Mesenchymal stem cell (in vitro differentiated cells and primary cell): Measurements from ENCODE around the gene ITPRIPL2.

Experiments
- DNase-seq: peaks from one replicate; pipeline ENCODE4 v3.0.0-alpha.2; 2013
- H2AFZ ChIP-seq: one replicate; pipeline ENCODE4 v1.6.1; 2013; ENCODE audit warnings: low read depth, mild to moderate bottlenecking, control low read depth, inconsistent platforms, low read length, moderate library complexity
- H2AK5ac ChIP-seq: 2 replicates; pipeline ENCODE4 v1.6.1; 2013; ENCODE audit warnings: low read length, moderate library complexity, mild to moderate bottlenecking, inconsistent platforms; ENCODE audit not compliant: severe bottlenecking
- H2BK120ac ChIP-seq: one replicate; pipeline ENCODE4 v1.6.1; 2013; ENCODE audit warnings: low read depth, mild to moderate bottlenecking, inconsistent platforms, low read length, moderate library complexity
- H2BK12ac ChIP-seq, 2 experiments: one replicate each; pipeline ENCODE4 v1.6.1; 2013; ENCODE audit warnings: inconsistent platforms in 2 of 2, low read length in 2 of 2, mild to moderate bottlenecking in 2 of 2, moderate library complexity in 2 of 2, control low read depth in 1 of 2
- H2BK15ac ChIP-seq: one replicate; pipeline ENCODE4 v1.6.1; 2013; ENCODE audit warnings: mild to moderate bottlenecking, low read depth, inconsistent platforms; ENCODE audit not compliant: poor library complexity, severe bottlenecking
- H2BK5ac ChIP-seq: 2 replicates; pipeline ENCODE4 v1.6.1; 2013; ENCODE audit warnings: low read depth, mild to moderate bottlenecking, low read length, control low read depth, inconsistent platforms; ENCODE audit not compliant: poor library complexity, severe bottlenecking
- H3K14ac ChIP-seq, 2 experiments: one replicate each; pipeline ENCODE4 v1.6.1; 2013; ENCODE audit warnings: inconsistent platforms in 2 of 2, low read length in 2 of 2, control low read depth in 1 of 2, mild to moderate bottlenecking in 1 of 2, moderate library complexity in 1 of 2
- H3K18ac ChIP-seq, 2 experiments: one replicate each; pipeline ENCODE4 v1.6.1; 2013; ENCODE audit warnings: inconsistent platforms in 2 of 2, low read length in 2 of 2, control low read depth in 1 of 2, low read depth in 1 of 2, mild to moderate bottlenecking in 1 of 2
- H3K23ac ChIP-seq, 2 experiments: one replicate each; pipeline ENCODE4 v1.6.1; 2013; ENCODE audit warnings: inconsistent platforms in 2 of 2, low read length in 2 of 2, mild to moderate bottlenecking in 2 of 2, moderate library complexity in 2 of 2, control low read depth in 1 of 2
- H3K27ac ChIP-seq: 2 replicates; pipeline ENCODE4 v1.5.1; 2013; ENCODE audit warnings: mild to moderate bottlenecking, moderate library complexity, low read length, control low read depth, inconsistent platforms; ENCODE audit not compliant: poor library complexity, severe bottlenecking
- H3K27me3 ChIP-seq, 2 experiments: 2 replicates each; pipeline versions ENCODE4 v1.6.1 to v1.7.0; 2013; ENCODE audit warnings: low read length in 2 of 2, mild to moderate bottlenecking in 2 of 2, moderate library complexity in 2 of 2, control low read depth in 1 of 2, inconsistent platforms in 1 of 2; ENCODE audit not compliant: control insufficient read depth in 1 of 2, insufficient read depth in 1 of 2
- H3K36me3 ChIP-seq, 2 experiments: 2 replicates each; pipeline versions ENCODE4 v1.6.1 to v1.7.0; 2013; ENCODE audit warnings: low read length in 2 of 2, control low read depth in 1 of 2, inconsistent platforms in 1 of 2, low read depth in 1 of 2, mild to moderate bottlenecking in 1 of 2; ENCODE audit not compliant: insufficient read depth in 2 of 2, control insufficient read depth in 1 of 2
- H3K4ac ChIP-seq, 2 experiments: one replicate each; pipeline ENCODE4 v1.6.1; 2013; ENCODE audit warnings: inconsistent platforms in 2 of 2, low read length in 2 of 2, mild to moderate bottlenecking in 2 of 2, moderate library complexity in 2 of 2, control low read depth in 1 of 2, low read depth in 1 of 2
- H3K4me1 ChIP-seq: 2 replicates; pipeline ENCODE4 v1.6.1; 2013; ENCODE audit warnings: low read depth, low read length, control low read depth; ENCODE audit not compliant: control insufficient read depth, insufficient read depth
- H3K4me2 ChIP-seq: 2 replicates; pipeline ENCODE4 v1.6.1; 2013; ENCODE audit warnings: low read length, mild to moderate bottlenecking, inconsistent platforms; ENCODE audit not compliant: poor library complexity, severe bottlenecking
- H3K4me3 ChIP-seq, 2 experiments: 2 replicates each; pipeline versions ENCODE4 v1.5.1 to v1.7.0; 2013; ENCODE audit warnings: low read length in 2 of 2, mild to moderate bottlenecking in 2 of 2, control low read depth in 1 of 2, low read depth in 1 of 2; ENCODE audit not compliant: insufficient read depth in 1 of 2
- H3K79me1 ChIP-seq: replicated peaks from 2 replicates; pipeline ENCODE4 v1.6.1; 2013; ENCODE audit warnings: mild to moderate bottlenecking, control low read depth, low read length, inconsistent platforms; ENCODE audit not compliant: poor library complexity, severe bottlenecking
- H3K9ac ChIP-seq: 2 replicates; pipeline ENCODE4 v1.7.0; 2013; ENCODE audit warnings: mild to moderate bottlenecking, low read length, moderate library complexity
- H3K9me3 ChIP-seq: 2 replicates; pipeline ENCODE4 v1.7.0; 2013; ENCODE audit warnings: mild to moderate bottlenecking, low read length; ENCODE audit not compliant: control insufficient read depth
- H4K8ac ChIP-seq: one replicate; pipeline ENCODE4 v1.6.1; 2013; ENCODE audit warnings: inconsistent platforms, mild to moderate bottlenecking, low read length, moderate library complexity
- H4K91ac ChIP-seq: one replicate; pipeline ENCODE4 v1.6.1; 2013; ENCODE audit warnings: mild to moderate bottlenecking, low read length, inconsistent platforms
- WGBS: methylation state at CpG from one replicate; pipeline ENCODE4 v1.1.7; 2013; ENCODE audit warnings: mixed read lengths; 5-methylcytosine and 5-hydroxymethylcytosine counted together

The ITPRIPL2 gene

GRCh38 chr16:19169082-19169639 lies 55.4 kb downstream of the ITPRIPL2 start:
- Histone ChIP-seq H4K91ac (no peak overlapping the region), H3K4ac (no peak overlapping the region), H3K79me1 (no peaks in the 10 kb centered on the region), H3K14ac (no peak overlapping the region), H3K9ac (no peak overlapping the region), H2AK5ac (no peak overlapping the region), H4K8ac (no peak overlapping the region), H3K36me3 (no peaks in the 10 kb centered on the region), H3K4me3 (no peak overlapping the region), H2AFZ (no peak overlapping the region), H3K18ac (no peak overlapping the region), H2BK12ac (no peak overlapping the region), H2BK5ac (no peak overlapping the region), H2BK120ac (no peak overlapping the region), H3K9me3 (peaks cover 3% of the 10 kb centered on the region), H2BK15ac (no peak overlapping the region), H3K4me2 (no peak overlapping the region), H3K27ac (no peak overlapping the region), H3K4me1 (peaks cover 14% of the 10 kb centered on the region), H3K27me3 (peaks cover 41 to 45% of the 10 kb centered on the region in 2 experiments), H3K23ac (no peak overlapping the region)
- no peak for DNase-seq
- WGBS: 21% methylated on average over 18 of the region's 19 CpGs

DNA sequence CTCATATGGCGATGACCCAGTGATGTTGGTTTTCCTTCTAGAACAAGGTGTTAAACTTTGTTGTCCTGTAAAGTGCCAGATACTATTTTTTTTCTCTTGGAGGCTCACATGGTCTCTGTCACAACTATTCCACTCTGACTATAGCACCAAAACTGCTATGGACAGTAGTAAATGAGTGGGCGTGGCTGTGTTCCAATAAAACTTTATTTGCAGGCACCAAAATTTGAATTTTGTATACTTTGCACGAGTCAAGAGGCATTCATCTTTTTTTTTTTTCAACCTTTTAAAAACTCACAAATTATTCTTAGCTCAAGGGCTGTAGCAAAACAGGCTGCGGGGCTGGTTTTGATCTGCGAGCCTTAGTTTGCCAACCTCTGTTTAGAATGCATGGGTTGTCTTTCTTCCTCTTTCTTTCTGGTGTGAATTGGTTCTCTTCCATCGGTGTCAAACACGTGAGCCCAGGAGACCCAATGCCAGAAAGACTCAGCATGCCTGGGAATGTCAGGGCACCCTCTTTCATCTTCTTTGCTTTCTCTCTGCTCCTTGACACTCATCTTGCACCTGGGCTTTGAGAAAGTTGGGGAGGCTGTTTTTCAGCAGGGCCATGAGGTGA lies 56.4 kb downstream of the ITPRIPL2 start:
- no peak overlapping the region for H2BK120ac ChIP-seq
- no peak overlapping the region for H3K4ac ChIP-seq
- H3K27ac ChIP-seq: no peak overlapping the region
- H3K4me3 ChIP-seq: no peak overlapping the region
- H3K9me3 ChIP-seq: peaks cover 3% of the 10 kb centered on the region
- H3K14ac ChIP-seq: no peak overlapping the region
- no peak overlapping the region for H3K23ac ChIP-seq
- H3K9ac ChIP-seq: no peak overlapping the region
- no peak overlapping the region for H2AK5ac ChIP-seq
- no peak for DNase-seq
- H2BK5ac ChIP-seq: no peak overlapping the region
- H3K4me1 ChIP-seq: peaks cover 14% of the 10 kb centered on the region
- H3K36me3 ChIP-seq: no peaks in the 10 kb centered on the region
- no peaks in the 10 kb centered on the region for H3K79me1 ChIP-seq
- peaks cover 45% of the 10 kb centered on the region in 2 experiments for H3K27me3 ChIP-seq
- no peak overlapping the region for H4K8ac ChIP-seq
- H3K18ac ChIP-seq: no peak overlapping the region
- H2BK12ac ChIP-seq: no peak overlapping the region
- H2BK15ac ChIP-seq: no peak overlapping the region
- no peak overlapping the region for H2AFZ ChIP-seq
- H3K4me2 ChIP-seq: no peak overlapping the region
- WGBS: 94% methylated on average over 5 of the region's 7 CpGs
- H4K91ac ChIP-seq: no peak overlapping the region
